Measurements from ENCODE around the gene SHROOM4.

The SHROOM4 gene

DNA sequence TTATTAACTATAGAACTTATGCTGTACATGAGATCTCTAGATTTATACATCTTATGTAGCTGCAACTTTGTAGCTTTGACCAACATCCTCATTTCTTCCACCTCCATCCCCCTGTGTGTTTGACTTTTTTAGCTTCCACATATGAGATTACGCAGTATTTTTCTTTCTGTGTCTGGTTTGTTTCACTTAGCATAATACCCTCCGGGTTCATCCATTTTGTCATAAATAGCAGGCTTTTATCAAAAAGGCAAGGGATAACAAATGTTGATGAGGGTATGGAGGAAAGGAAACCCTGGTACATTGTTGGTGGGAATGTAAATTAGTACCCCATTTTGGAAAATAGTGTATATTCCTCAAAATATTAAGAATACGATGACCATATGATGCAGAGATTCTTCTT, 227.0 kb downstream of the SHROOM4 start:
- Histone ChIP-seq H3K36me3 (ENCODE audit: control insufficient read depth in 2 of 2, insufficient read depth in 2 of 2, low read length in 2 of 2) (no peaks in the 10 kb centered on the region), H3K27me3 (ENCODE audit: control insufficient read depth in 1 of 2, insufficient read depth in 2 of 2, low read length in 2 of 2) (no peaks in the 10 kb centered on the region)

DNA sequence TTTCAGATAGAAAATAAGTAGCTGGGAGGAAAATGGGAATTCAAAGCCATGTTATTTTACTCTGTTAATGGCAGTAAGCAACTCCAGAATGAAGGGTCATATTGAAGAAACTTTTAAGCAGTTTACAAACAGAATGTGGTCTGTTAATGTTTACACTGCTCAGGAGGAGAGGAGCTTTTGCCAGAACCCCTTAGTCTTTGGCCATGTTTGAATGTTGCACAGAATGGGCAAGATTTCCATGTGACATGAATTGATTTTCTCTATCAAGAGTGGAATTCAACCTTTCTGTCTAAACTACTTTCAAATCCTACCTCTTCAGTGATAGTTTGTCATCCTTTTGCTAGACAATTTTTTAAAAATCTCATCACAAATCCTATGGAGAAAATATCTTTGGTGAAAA, 227.6 kb downstream of the SHROOM4 start:
- H3K4me3 ChIP-seq (ENCODE audit: low read length in 2 of 2): no peak overlapping the region
- H3K36me3 ChIP-seq (ENCODE audit: control insufficient read depth in 2 of 2, insufficient read depth in 2 of 2, low read length in 2 of 2): no peaks in the 10 kb centered on the region
- peaks cover 3% of the 10 kb centered on the region in 2 donors for H3K9me3 ChIP-seq (ENCODE audit: control insufficient read depth in 2 of 2, low read length in 2 of 2)
- no peak overlapping the region for H3K27ac ChIP-seq (ENCODE audit: low read length)
- H3K27me3 ChIP-seq (ENCODE audit: control insufficient read depth in 1 of 2, insufficient read depth in 2 of 2, low read length in 2 of 2): no peaks in the 10 kb centered on the region
- H3K9ac ChIP-seq (ENCODE audit: low read length in 2 of 2): no peak overlapping the region
- no peaks in the 10 kb centered on the region for H3K4me1 ChIP-seq (ENCODE audit: control insufficient read depth, insufficient read depth, low read length)

More for the DNA sequence above, 227.0 kb downstream of the SHROOM4 start:
- Histone ChIP-seq H3K4me3 (ENCODE audit: low read length in 2 of 2) (no peak overlapping the region), H3K27ac (ENCODE audit: low read length) (no peak overlapping the region), H3K9ac (ENCODE audit: low read length in 2 of 2) (no peak overlapping the region), H3K4me1 (ENCODE audit: control insufficient read depth, insufficient read depth, low read length) (no peaks in the 10 kb centered on the region), H3K9me3 (ENCODE audit: control insufficient read depth in 2 of 2, low read length in 2 of 2) (peaks cover 3% of the 10 kb centered on the region in 2 donors)

DNA sequence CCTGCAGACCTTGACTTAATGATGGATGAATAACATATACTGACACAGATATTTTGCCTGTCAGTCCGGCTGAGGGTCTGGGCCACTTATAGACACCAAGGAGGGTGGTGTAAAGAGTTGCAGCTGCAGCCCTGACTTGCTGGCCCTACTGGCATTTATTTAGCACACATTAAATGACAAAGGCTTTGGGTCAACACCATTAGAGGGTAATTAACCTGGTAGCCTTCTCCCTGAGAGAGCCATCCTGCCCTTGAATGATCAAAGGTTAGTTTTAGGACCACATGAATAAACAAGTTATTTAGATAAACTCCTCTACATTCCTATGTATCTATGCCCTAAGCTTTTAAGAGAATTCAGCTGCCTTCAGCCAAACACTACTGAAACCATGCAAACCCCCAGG, 232.6 kb downstream of the SHROOM4 start:
- Histone ChIP-seq H3K27ac (ENCODE audit: low read length) (no peak overlapping the region), H3K9ac (ENCODE audit: low read length in 2 of 2) (no peak overlapping the region), H3K36me3 (ENCODE audit: control insufficient read depth in 2 of 2, insufficient read depth in 2 of 2, low read length in 2 of 2) (no peaks in the 10 kb centered on the region), H3K27me3 (ENCODE audit: control insufficient read depth in 1 of 2, insufficient read depth in 2 of 2, low read length in 2 of 2) (no peaks in the 10 kb centered on the region), H3K4me1 (ENCODE audit: control insufficient read depth, insufficient read depth, low read length) (no peaks in the 10 kb centered on the region), H3K9me3 (ENCODE audit: control insufficient read depth in 2 of 2, low read length in 2 of 2) (peaks cover 3% of the 10 kb centered on the region in 2 donors), H3K4me3 (ENCODE audit: low read length in 2 of 2) (no peak overlapping the region)

DNA sequence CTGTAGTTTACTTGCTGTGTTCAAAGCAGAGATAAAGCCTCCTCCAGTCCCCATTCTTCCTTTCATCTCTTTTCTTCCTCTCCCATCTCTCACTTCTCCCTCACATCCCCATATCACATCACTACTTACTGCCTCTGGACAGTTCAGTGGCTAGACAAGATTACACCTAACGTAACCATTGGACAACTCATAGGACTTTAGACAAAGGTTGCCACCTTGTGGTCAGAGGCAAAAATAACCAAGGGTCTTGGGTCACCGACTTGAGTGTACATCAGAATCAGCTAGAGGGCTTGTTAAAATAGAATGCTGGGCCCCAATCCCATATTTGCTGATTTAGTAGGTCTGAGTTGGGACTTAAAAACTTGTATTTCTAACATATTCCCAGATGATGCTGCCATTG, 234.0 kb downstream of the SHROOM4 start:
- Histone ChIP-seq H3K27ac (ENCODE audit: low read length) (no peak overlapping the region), H3K27me3 (ENCODE audit: control insufficient read depth in 1 of 2, insufficient read depth in 2 of 2, low read length in 2 of 2) (no peaks in the 10 kb centered on the region), H3K4me3 (ENCODE audit: low read length in 2 of 2) (no peak overlapping the region), H3K9me3 (ENCODE audit: control insufficient read depth in 2 of 2, low read length in 2 of 2) (peaks cover 3% of the 10 kb centered on the region in 2 donors), H3K9ac (ENCODE audit: low read length in 2 of 2) (no peak overlapping the region), H3K36me3 (ENCODE audit: control insufficient read depth in 2 of 2, insufficient read depth in 2 of 2, low read length in 2 of 2) (no peaks in the 10 kb centered on the region), H3K4me1 (ENCODE audit: control insufficient read depth, insufficient read depth, low read length) (no peaks in the 10 kb centered on the region)

GRCh38 chrX:50577326-50577725, 236.7 kb downstream of the SHROOM4 start:
- H3K36me3 ChIP-seq (ENCODE audit: control insufficient read depth in 2 of 2, insufficient read depth in 2 of 2, low read length in 2 of 2): no peaks in the 10 kb centered on the region
- no peaks in the 10 kb centered on the region for H3K27me3 ChIP-seq (ENCODE audit: control insufficient read depth in 1 of 2, insufficient read depth in 2 of 2, low read length in 2 of 2)
- no peak overlapping the region for H3K9ac ChIP-seq (ENCODE audit: low read length in 2 of 2)
- H3K4me3 ChIP-seq (ENCODE audit: low read length in 2 of 2): no peak overlapping the region
- H3K27ac ChIP-seq (ENCODE audit: low read length): no peak overlapping the region
- H3K4me1 ChIP-seq (ENCODE audit: control insufficient read depth, insufficient read depth, low read length): no peaks in the 10 kb centered on the region
- H3K9me3 ChIP-seq (ENCODE audit: control insufficient read depth in 2 of 2, low read length in 2 of 2): no peaks in the 10 kb centered on the region

GRCh38 chrX:50567636-50568035, 246.4 kb downstream of the SHROOM4 start:
- no peaks in the 10 kb centered on the region for H3K36me3 ChIP-seq (ENCODE audit: control insufficient read depth in 2 of 2, insufficient read depth in 2 of 2, low read length in 2 of 2)
- no peaks in the 10 kb centered on the region for H3K9me3 ChIP-seq (ENCODE audit: control insufficient read depth in 2 of 2, low read length in 2 of 2)
- H3K4me1 ChIP-seq (ENCODE audit: control insufficient read depth, insufficient read depth, low read length): no peaks in the 10 kb centered on the region
- no peak overlapping the region for H3K27ac ChIP-seq (ENCODE audit: low read length)
- no peak overlapping the region for H3K9ac ChIP-seq (ENCODE audit: low read length in 2 of 2)
- no peak overlapping the region for H3K4me3 ChIP-seq (ENCODE audit: low read length in 2 of 2)
- no peaks in the 10 kb centered on the region for H3K27me3 ChIP-seq (ENCODE audit: control insufficient read depth in 1 of 2, insufficient read depth in 2 of 2, low read length in 2 of 2)

GRCh38 chrX:50565718-50566117, 248.3 kb downstream of the SHROOM4 start:
- no peak overlapping the region for H3K4me3 ChIP-seq (ENCODE audit: low read length in 2 of 2)
- no peaks in the 10 kb centered on the region for H3K9me3 ChIP-seq (ENCODE audit: control insufficient read depth in 2 of 2, low read length in 2 of 2)
- H3K36me3 ChIP-seq (ENCODE audit: control insufficient read depth in 2 of 2, insufficient read depth in 2 of 2, low read length in 2 of 2): no peaks in the 10 kb centered on the region
- H3K27ac ChIP-seq (ENCODE audit: low read length): no peak overlapping the region
- H3K27me3 ChIP-seq (ENCODE audit: control insufficient read depth in 1 of 2, insufficient read depth in 2 of 2, low read length in 2 of 2): no peaks in the 10 kb centered on the region
- H3K9ac ChIP-seq (ENCODE audit: low read length in 2 of 2): no peak overlapping the region
- H3K4me1 ChIP-seq (ENCODE audit: control insufficient read depth, insufficient read depth, low read length): no peaks in the 10 kb centered on the region

Measured in stomach smooth muscle (tissue), 2 donors.